HG03025 (cell line): Measurements from ENCODE around the gene UNC5C.

Source experiments
- ATAC-seq: cut with Tn5 transposase; IDR thresholded peaks from one replicate; pipeline ENCODE4 v1.9.1; 2021; ENCODE audit warnings: mild to moderate bottlenecking, moderate library complexity; ENCODE audit not compliant: unreplicated experiment, low FRiP score

UNC5C gene

GRCh38 chr4:95360906-95361695 lies 187.7 kb downstream of the UNC5C start:
- ATAC-seq: no peak

GRCh38 chr4:95360256-95360903 lies 188.4 kb downstream of the UNC5C start:
- ATAC-seq: no peak

GRCh38 chr4:95358421-95358820 lies 190.4 kb downstream of the UNC5C start:
- ATAC-seq: no peak

- ATAC-seq: no peak
These were observed 193.8 kb downstream of the UNC5C start for GRCh38 chr4:95355021-95355420.

- no peak for ATAC-seq
These were observed 200.4 kb downstream of the UNC5C start for GRCh38 chr4:95348418-95348817.

GRCh38 chr4:95343235-95343634 lies 205.5 kb downstream of the UNC5C start:
- no peak for ATAC-seq

- ATAC-seq: no peak
These were observed 208.6 kb downstream of the UNC5C start for GRCh38 chr4:95340191-95340590.

- ATAC-seq: no peak
These were observed 223.1 kb downstream of the UNC5C start for GRCh38 chr4:95325665-95326064.

- no peak for ATAC-seq
These were observed 229.6 kb downstream of the UNC5C start for GRCh38 chr4:95319169-95319568.

GRCh38 chr4:95318483-95318882 lies 230.3 kb downstream of the UNC5C start:
- no peak for ATAC-seq

- ATAC-seq: no peak
These were observed 230.7 kb downstream of the UNC5C start for GRCh38 chr4:95318044-95318443.

- no peak for ATAC-seq
These were observed 231.5 kb downstream of the UNC5C start for GRCh38 chr4:95317085-95317793.

GRCh38 chr4:95314573-95314972 lies 234.2 kb downstream of the UNC5C start:
- ATAC-seq: no peak

GRCh38 chr4:95304898-95305297 lies 243.9 kb downstream of the UNC5C start:
- ATAC-seq: no peak

- no peak for ATAC-seq
These were observed 248.5 kb downstream of the UNC5C start for GRCh38 chr4:95300304-95300703.

- no peak for ATAC-seq
These were observed 252.7 kb downstream of the UNC5C start for GRCh38 chr4:95296052-95296451.

- ATAC-seq: no peak
These were observed 253.6 kb downstream of the UNC5C start for GRCh38 chr4:95295157-95295556.

GRCh38 chr4:95294321-95294720 lies 254.5 kb downstream of the UNC5C start:
- ATAC-seq: no peak

- ATAC-seq: no peak
These were observed 255.8 kb downstream of the UNC5C start for GRCh38 chr4:95293014-95293413.

- no peak for ATAC-seq
These were observed 258.1 kb downstream of the UNC5C start for GRCh38 chr4:95290702-95291101.

- ATAC-seq: no peak
These were observed 259.6 kb downstream of the UNC5C start for GRCh38 chr4:95289028-95289634.
